ENCODE data around the gene TRAF4. TPM values are rescaled to one million over a fixed set of nuclear protein-coding genes. Genes with fewer than 3 reads are reported as not detected.
A peak's percentile ranks its signal among the peaks of the same experiment; 100 is the strongest.

The TRAF4 gene
- total RNA-seq, 1 experiment from 2014 or later, result 268 TPM

DNA sequence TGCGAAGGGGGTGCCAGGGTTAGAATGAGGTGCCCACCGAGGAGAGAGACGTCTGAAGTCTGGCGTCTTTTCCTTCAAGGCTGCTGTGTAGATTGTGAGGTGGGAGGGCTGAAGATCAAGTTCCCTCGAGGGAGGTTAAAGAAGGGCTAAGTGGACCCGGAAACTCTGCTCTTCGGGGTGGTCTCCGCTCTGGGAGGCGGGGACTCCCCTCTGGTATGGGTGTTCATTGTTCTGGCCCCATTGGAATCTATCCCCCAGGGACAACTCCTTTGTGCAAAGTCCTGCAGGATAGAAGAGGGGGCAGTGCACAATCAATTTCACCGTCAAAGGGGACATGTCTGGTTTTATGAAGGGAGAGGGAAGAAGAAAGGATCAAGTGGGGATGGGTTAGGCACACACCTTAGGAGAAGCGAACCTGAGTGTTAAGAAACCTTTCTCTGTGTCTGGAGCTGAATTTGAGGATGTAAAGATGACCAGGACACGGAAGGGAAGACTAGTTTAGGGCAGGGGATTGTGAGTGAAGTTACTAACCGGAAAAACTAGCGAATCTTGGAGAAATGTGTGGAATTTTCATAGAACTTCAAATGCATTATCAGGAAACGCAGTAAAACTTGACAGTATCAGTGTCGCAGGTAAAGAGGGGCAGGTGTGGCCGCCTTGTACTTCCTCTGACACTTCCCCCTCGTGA, 25.3 kb upstream of the TRAF4 start:
- H3K4me3 Mint-ChIP-seq, result peak overlapping the region; percentile 100
- TF ChIP-seq, protein P1, sequence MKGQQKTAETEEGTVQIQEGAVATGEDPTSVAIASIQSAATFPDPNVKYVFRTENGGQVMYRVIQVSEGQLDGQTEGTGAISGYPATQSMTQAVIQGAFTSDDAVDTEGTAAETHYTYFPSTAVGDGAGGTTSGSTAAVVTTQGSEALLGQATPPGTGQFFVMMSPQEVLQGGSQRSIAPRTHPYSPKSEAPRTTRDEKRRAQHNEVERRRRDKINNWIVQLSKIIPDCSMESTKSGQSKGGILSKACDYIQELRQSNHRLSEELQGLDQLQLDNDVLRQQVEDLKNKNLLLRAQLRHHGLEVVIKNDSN (CRISPR knock-in tag; IDR thresholded peaks at IDR 0.05), result no peak
- TF ChIP-seq, protein P2, sequence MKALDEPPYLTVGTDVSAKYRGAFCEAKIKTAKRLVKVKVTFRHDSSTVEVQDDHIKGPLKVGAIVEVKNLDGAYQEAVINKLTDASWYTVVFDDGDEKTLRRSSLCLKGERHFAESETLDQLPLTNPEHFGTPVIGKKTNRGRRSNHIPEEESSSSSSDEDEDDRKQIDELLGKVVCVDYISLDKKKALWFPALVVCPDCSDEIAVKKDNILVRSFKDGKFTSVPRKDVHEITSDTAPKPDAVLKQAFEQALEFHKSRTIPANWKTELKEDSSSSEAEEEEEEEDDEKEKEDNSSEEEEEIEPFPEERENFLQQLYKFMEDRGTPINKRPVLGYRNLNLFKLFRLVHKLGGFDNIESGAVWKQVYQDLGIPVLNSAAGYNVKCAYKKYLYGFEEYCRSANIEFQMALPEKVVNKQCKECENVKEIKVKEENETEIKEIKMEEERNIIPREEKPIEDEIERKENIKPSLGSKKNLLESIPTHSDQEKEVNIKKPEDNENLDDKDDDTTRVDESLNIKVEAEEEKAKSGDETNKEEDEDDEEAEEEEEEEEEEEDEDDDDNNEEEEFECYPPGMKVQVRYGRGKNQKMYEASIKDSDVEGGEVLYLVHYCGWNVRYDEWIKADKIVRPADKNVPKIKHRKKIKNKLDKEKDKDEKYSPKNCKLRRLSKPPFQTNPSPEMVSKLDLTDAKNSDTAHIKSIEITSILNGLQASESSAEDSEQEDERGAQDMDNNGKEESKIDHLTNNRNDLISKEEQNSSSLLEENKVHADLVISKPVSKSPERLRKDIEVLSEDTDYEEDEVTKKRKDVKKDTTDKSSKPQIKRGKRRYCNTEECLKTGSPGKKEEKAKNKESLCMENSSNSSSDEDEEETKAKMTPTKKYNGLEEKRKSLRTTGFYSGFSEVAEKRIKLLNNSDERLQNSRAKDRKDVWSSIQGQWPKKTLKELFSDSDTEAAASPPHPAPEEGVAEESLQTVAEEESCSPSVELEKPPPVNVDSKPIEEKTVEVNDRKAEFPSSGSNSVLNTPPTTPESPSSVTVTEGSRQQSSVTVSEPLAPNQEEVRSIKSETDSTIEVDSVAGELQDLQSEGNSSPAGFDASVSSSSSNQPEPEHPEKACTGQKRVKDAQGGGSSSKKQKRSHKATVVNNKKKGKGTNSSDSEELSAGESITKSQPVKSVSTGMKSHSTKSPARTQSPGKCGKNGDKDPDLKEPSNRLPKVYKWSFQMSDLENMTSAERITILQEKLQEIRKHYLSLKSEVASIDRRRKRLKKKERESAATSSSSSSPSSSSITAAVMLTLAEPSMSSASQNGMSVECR (CRISPR knock-in tag; IDR thresholded peaks at IDR 0.05; ENCODE audit: borderline replicate concordance), result 0 out of 2 replicates have a peak, but pooled peaks have one; percentile 7
- TF ChIP-seq MYBL2 (CRISPR knock-in tag; IDR thresholded peaks at IDR 0.05), result no peak
- TF ChIP-seq HMGA2 (CRISPR knock-in tag; IDR thresholded peaks at IDR 0.05), result no peak
- TF ChIP-seq, protein P3, sequence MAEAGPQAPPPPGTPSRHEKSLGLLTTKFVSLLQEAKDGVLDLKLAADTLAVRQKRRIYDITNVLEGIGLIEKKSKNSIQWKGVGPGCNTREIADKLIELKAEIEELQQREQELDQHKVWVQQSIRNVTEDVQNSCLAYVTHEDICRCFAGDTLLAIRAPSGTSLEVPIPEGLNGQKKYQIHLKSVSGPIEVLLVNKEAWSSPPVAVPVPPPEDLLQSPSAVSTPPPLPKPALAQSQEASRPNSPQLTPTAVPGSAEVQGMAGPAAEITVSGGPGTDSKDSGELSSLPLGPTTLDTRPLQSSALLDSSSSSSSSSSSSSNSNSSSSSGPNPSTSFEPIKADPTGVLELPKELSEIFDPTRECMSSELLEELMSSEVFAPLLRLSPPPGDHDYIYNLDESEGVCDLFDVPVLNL (CRISPR knock-in tag; IDR thresholded peaks at IDR 0.05; ENCODE audit: borderline replicate concordance, low read depth), result no peak
- TF ChIP-seq, protein P4, sequence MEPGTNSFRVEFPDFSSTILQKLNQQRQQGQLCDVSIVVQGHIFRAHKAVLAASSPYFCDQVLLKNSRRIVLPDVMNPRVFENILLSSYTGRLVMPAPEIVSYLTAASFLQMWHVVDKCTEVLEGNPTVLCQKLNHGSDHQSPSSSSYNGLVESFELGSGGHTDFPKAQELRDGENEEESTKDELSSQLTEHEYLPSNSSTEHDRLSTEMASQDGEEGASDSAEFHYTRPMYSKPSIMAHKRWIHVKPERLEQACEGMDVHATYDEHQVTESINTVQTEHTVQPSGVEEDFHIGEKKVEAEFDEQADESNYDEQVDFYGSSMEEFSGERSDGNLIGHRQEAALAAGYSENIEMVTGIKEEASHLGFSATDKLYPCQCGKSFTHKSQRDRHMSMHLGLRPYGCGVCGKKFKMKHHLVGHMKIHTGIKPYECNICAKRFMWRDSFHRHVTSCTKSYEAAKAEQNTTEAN (CRISPR knock-in tag; IDR thresholded peaks at IDR 0.05), result 0 out of 2 replicates have a peak, but pooled peaks have one; percentile 37
- TF ChIP-seq, protein P5, sequence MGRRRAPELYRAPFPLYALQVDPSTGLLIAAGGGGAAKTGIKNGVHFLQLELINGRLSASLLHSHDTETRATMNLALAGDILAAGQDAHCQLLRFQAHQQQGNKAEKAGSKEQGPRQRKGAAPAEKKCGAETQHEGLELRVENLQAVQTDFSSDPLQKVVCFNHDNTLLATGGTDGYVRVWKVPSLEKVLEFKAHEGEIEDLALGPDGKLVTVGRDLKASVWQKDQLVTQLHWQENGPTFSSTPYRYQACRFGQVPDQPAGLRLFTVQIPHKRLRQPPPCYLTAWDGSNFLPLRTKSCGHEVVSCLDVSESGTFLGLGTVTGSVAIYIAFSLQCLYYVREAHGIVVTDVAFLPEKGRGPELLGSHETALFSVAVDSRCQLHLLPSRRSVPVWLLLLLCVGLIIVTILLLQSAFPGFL (CRISPR knock-in tag; IDR thresholded peaks at IDR 0.05; ENCODE audit: borderline replicate concordance), result no peak
- no peak for TF ChIP-seq ZNF121 (CRISPR knock-in tag; IDR thresholded peaks at IDR 0.05)
- TF ChIP-seq, protein P6, sequence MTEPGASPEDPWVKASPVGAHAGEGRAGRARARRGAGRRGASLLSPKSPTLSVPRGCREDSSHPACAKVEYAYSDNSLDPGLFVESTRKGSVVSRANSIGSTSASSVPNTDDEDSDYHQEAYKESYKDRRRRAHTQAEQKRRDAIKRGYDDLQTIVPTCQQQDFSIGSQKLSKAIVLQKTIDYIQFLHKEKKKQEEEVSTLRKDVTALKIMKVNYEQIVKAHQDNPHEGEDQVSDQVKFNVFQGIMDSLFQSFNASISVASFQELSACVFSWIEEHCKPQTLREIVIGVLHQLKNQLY (CRISPR knock-in tag; IDR thresholded peaks at IDR 0.05), result no peak
- TF ChIP-seq, protein P7, sequence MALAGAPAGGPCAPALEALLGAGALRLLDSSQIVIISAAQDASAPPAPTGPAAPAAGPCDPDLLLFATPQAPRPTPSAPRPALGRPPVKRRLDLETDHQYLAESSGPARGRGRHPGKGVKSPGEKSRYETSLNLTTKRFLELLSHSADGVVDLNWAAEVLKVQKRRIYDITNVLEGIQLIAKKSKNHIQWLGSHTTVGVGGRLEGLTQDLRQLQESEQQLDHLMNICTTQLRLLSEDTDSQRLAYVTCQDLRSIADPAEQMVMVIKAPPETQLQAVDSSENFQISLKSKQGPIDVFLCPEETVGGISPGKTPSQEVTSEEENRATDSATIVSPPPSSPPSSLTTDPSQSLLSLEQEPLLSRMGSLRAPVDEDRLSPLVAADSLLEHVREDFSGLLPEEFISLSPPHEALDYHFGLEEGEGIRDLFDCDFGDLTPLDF (CRISPR knock-in tag; IDR thresholded peaks at IDR 0.05), result no peak
- TF ChIP-seq, protein P8, sequence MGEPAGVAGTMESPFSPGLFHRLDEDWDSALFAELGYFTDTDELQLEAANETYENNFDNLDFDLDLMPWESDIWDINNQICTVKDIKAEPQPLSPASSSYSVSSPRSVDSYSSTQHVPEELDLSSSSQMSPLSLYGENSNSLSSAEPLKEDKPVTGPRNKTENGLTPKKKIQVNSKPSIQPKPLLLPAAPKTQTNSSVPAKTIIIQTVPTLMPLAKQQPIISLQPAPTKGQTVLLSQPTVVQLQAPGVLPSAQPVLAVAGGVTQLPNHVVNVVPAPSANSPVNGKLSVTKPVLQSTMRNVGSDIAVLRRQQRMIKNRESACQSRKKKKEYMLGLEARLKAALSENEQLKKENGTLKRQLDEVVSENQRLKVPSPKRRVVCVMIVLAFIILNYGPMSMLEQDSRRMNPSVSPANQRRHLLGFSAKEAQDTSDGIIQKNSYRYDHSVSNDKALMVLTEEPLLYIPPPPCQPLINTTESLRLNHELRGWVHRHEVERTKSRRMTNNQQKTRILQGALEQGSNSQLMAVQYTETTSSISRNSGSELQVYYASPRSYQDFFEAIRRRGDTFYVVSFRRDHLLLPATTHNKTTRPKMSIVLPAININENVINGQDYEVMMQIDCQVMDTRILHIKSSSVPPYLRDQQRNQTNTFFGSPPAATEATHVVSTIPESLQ (CRISPR knock-in tag; IDR thresholded peaks at IDR 0.05), result no peak
- TF ChIP-seq, protein P9, sequence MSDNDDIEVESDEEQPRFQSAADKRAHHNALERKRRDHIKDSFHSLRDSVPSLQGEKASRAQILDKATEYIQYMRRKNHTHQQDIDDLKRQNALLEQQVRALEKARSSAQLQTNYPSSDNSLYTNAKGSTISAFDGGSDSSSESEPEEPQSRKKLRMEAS (CRISPR knock-in tag; IDR thresholded peaks at IDR 0.05), result peak; percentile 34; the same call in 1 of the 2 replicates
- no peak for TF ChIP-seq GTF2I (CRISPR knock-in tag; conservative IDR thresholded peaks at IDR 0.05)
- TF ChIP-seq MXD4 (CRISPR knock-in tag; IDR thresholded peaks at IDR 0.05; ENCODE audit: borderline replicate concordance), result no peak
- TF ChIP-seq PRRX2 (CRISPR knock-in tag; IDR thresholded peaks at IDR 0.05), result no peak
- TF ChIP-seq TP53 (CRISPR knock-in tag; IDR thresholded peaks at IDR 0.05), result no peak
- no peak for TF ChIP-seq ZNF232 (CRISPR knock-in tag; IDR thresholded peaks at IDR 0.05)
- no peak for TF ChIP-seq TEAD4 (CRISPR knock-in tag; IDR thresholded peaks at IDR 0.05)
- TF ChIP-seq RORB (CRISPR knock-in tag; IDR thresholded peaks at IDR 0.05), result no peak
- TF ChIP-seq ETV6 (CRISPR knock-in tag; IDR thresholded peaks at IDR 0.05), result 0 out of 2 replicates have a peak, but pooled peaks have one; percentile 12
- peak; percentile 72 for TF ChIP-seq ZNF423 (CRISPR knock-in tag; IDR thresholded peaks at IDR 0.05)
- no peak for TF ChIP-seq FOXJ3 (CRISPR knock-in tag; IDR thresholded peaks at IDR 0.05; ENCODE audit: borderline replicate concordance)
- no peak for TF ChIP-seq RELA (CRISPR knock-in tag; IDR thresholded peaks at IDR 0.05; ENCODE audit: borderline replicate concordance)
- TF ChIP-seq TEAD1 (CRISPR knock-in tag; IDR thresholded peaks at IDR 0.05), result 0 out of 2 replicates have a peak, but pooled peaks have one; percentile 15
- no peak for TF ChIP-seq JAZF1 (CRISPR knock-in tag; IDR thresholded peaks at IDR 0.05)

More for the DNA sequence above, 25.3 kb upstream of the TRAF4 start:
- no peaks in the 10 kb centered on the region for H3K27me3 Mint-ChIP-seq (ENCODE audit: low read depth)
- peak overlapping the region; percentile 97 for H3K27ac Mint-ChIP-seq
- peaks cover 50% of the 10 kb centered on the region for H3K4me1 Mint-ChIP-seq
- peaks cover 58% of the 10 kb centered on the region for H3K36me3 Mint-ChIP-seq
- POLR2A ChIA-PET, result interaction anchor here (1.4 to 2.5 kb wide), 2 partner anchors 9 to 11 kb away, joined by 5 to 31 read pairs; partner anchors contain the start of gene NEK8
- no peak for DNase-seq (ENCODE audit: low spot score)
- H3K9me3 Mint-ChIP-seq, result no peaks in the 10 kb centered on the region
- ATAC-seq, result peak; percentile 1
- CTCF ChIA-PET, result interaction anchor here (1.2 to 2.1 kb wide), 5 partner anchors 10 to 180 kb away, joined by 4 to 24 read pairs (median 5); partner anchors contain the start of genes BLTP2, FLOT2 and NEK8

Measured in WTC11 (cell line).